ENCODE data around the gene TTBK1. TPM values are rescaled to one million over a fixed set of nuclear protein-coding genes. Genes with fewer than 3 reads are reported as not detected.

TTBK1 gene
- total RNA-seq, 4 donors from 2014 or later, result not detected

DNA sequence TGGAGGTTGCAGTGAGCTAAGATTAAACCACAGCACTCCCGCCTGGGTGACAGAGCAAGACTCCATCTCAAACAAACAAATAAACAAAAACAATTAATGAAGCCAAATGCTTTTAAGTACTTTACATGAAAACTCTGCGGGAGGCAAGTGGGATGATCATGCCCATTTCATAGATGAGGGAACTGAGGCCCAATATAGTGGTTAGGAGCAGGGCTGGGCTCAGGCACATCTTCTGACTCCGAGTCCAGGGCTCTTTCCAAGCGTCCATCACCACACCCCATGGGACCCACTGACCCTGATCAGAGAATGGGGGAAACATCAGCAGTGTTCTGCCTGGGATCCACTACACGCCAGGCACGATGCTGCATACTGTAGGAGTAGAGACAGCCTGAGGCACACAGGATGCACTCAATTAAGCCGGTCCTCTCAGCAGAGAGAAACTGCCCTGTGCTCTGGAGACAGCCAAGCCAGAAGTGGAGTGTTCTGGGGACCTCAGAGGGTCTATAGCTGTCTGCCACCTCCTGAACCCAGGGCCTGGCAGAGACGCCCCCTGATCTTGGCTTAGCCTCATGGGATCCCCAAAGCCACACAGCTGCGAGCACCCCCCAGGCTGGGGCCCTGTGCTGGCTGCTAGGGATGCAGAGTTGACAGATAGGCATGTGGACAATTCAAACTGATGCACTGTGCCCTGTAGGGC, 13.5 kb downstream of the TTBK1 start:
- TF ChIP-seq CTCF (IDR thresholded peaks at IDR 0.05; ENCODE audit: low read depth), result no peak

DNA sequence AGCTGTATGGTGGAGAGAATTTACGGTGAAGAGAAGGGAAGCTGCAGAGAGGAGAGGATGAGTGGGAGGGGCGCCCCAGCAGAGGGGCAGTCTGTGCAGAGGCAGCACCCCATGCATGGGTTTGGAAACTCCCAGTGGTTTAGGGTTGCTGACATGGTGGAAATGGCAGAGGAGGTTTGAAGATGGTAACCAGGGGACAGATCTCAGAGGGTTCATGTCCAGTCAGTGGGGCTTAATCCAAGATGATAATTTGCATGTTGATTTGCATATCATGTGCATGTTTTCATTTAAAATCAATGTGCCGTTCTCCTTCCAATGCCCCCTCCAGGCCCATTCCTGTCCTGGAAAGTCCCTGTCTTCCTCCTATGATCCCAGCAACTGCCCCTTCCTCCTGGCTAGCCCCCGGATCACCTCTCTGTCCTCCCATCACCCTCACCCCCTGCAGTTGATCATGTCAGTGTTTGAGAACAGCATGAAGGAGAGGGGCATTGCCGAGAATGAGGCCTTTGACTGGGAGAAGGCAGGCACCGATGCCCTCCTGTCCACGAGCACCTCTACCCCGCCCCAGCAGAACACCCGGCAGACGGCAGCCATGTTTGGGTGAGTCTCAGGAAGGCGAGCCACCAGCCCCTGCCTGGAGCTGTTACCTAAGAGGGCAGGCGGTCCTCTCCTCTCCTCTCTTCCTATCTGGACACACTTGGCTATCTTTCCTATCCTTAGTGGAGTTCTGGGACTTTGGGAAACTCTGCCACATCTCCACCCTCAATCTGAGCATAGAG, 14.3 kb downstream of the TTBK1 start:
- TF ChIP-seq CTCF (IDR thresholded peaks at IDR 0.05; ENCODE audit: low read depth), result no peak

GRCh38 chr6:43258180-43258579, 14.9 kb downstream of the TTBK1 start:
- no peak for TF ChIP-seq CTCF (IDR thresholded peaks at IDR 0.05; ENCODE audit: low read depth)

DNA sequence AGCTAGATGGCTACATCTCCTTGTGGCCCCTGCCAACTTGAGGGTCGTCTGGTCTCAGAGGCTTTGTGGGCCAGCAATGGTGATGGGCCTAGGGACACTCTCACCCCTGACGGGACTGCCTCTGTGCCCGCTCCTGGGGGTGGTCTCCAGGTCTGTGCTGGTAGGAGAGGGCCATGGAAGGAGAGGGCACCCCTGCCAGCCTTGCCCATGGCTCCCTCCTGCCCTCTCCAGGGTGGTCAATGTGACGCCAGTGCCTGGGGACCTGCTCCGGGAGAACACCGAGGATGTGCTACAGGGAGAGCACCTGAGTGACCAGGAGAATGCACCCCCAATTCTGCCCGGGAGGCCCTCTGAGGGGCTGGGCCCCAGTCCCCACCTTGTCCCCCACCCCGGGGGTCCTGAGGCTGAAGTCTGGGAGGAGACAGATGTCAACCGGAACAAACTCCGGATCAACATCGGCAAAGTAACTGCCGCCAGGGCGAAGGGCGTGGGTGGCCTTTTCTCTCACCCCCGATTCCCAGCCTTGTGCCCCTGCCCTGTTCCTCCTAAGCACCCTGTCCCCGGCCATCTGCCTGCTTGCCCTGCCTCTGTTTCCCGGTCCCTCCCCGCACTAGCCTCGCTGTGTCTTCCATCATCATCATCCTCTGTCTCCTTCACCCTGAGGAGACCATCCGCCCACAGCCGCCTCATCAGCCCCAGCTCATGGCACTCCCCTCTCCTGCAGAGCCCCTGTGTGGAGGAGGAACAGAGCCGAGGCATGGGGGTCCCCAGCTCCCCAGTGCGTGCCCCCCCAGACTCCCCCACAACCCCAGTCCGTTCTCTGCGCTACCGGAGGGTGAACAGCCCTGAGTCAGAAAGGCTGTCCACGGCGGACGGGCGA, 15.8 kb downstream of the TTBK1 start:
- no peak for TF ChIP-seq CTCF (IDR thresholded peaks at IDR 0.05; ENCODE audit: low read depth)

GRCh38 chr6:43260791-43261190, 17.5 kb downstream of the TTBK1 start:
- no peak for TF ChIP-seq CTCF (IDR thresholded peaks at IDR 0.05; ENCODE audit: low read depth)

DNA sequence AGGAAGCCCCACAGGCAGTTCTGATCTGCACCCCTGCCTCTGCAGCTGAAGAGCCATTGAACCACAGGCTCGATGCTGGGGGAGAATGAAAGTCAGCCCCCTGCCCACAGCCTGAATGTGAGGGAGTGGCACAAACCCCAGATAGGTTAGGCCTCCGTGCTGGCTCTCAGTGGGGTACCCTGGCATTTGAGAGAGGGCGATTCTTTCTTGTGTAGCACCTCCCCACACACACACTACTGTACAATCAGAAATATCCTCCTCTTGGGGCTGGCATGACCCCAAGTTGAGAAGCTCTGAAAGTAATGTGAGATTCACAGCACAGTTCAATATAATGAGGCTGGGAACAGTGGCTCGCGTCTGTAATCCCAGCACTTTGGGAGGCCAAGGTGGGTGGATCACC, 17.9 kb downstream of the TTBK1 start:
- no peak for TF ChIP-seq CTCF (IDR thresholded peaks at IDR 0.05; ENCODE audit: low read depth)
